ENCODE data around the gene PAX7.

PAX7 gene

DNA sequence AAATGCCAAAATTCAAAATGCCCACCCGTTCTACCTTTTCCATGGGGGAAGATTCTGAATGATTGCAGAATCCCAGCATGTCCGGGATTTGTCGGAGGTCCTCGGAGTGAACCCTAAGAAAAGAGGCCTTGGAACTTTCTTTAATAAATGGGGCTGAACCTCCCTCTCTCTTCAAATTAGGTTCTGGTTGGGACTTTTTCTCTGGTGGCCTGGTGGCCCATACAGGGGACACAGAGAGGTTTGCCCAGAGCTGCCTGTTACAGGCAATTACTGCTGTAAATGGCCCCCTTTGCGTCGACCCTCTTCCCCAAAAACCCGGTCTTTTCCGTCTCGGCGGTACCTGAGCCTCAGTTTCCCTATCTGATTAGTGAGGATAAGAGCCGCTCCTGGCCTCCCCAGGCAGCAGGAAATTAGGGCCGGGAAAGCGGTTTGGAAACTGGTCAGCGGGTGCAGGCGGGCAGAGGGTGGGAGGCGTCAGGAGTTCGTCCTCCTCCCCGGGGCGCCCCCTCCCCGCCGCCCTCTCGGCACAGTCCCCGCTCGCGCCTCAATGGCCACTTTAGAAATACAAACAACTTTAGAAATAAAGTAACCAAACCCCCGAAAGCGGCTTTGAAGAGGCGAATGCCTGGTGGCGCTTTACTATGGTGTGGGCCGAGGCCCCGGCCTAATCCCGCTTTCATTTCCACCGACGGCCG lies 15.6 kb downstream of the PAX7 start:
- TF ChIP-seq, protein P1, sequence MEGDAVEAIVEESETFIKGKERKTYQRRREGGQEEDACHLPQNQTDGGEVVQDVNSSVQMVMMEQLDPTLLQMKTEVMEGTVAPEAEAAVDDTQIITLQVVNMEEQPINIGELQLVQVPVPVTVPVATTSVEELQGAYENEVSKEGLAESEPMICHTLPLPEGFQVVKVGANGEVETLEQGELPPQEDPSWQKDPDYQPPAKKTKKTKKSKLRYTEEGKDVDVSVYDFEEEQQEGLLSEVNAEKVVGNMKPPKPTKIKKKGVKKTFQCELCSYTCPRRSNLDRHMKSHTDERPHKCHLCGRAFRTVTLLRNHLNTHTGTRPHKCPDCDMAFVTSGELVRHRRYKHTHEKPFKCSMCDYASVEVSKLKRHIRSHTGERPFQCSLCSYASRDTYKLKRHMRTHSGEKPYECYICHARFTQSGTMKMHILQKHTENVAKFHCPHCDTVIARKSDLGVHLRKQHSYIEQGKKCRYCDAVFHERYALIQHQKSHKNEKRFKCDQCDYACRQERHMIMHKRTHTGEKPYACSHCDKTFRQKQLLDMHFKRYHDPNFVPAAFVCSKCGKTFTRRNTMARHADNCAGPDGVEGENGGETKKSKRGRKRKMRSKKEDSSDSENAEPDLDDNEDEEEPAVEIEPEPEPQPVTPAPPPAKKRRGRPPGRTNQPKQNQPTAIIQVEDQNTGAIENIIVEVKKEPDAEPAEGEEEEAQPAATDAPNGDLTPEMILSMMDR (IDR thresholded peaks at IDR 0.05; ENCODE audit: low read depth, low read length), result no peak
- H3K4me3 ChIP-seq (ENCODE audit: low read depth, low read length), result no peak overlapping the region
- DNase-seq (ENCODE audit: low read depth, low spot score), result no peak
- in situ Hi-C loops (cut with HindIII; ENCODE audit: low sequenced_read_pairs), result no loop called here

GRCh38 chr1:18646786-18647410 lies 16.3 kb downstream of the PAX7 start:
- in situ Hi-C loops (cut with HindIII; ENCODE audit: low sequenced_read_pairs), result no loop called here
- no peak for DNase-seq (ENCODE audit: low read depth, low spot score)
- H3K4me3 ChIP-seq (ENCODE audit: low read depth, low read length), result no peak overlapping the region
- TF ChIP-seq, protein P1 (IDR thresholded peaks at IDR 0.05; ENCODE audit: low read depth, low read length), result no peak

DNA sequence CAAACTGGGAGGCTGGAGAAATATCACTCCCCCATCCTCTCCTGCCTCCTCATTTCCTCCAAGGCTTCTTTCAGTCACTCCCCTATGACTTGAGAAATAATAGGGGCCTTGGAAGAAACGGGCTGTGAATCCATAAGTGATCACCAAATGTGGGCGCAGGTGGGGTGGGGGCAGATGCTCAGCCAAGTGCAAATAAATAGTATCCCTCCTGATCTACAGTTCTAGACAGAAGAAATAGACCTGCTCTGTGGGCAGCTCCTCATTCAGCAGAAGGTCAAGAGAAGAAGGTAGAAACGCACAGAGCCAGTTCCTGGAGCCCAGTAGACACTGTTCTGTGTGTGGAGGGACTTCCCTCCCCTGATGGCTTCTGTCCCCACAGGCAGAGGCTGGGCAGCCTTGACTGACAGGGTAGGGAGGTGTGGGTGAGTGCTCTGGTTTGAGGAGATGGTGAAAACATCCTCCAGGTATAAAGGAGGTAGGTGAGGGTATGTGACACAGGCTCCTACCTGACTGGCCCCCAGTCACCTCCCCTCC lies 17.1 kb downstream of the PAX7 start:
- TF ChIP-seq, protein P1 (IDR thresholded peaks at IDR 0.05; ENCODE audit: low read depth, low read length), result no peak
- no peak overlapping the region for H3K4me3 ChIP-seq (ENCODE audit: low read depth, low read length)
- DNase-seq (ENCODE audit: low read depth, low spot score), result no peak
- in situ Hi-C loops (cut with HindIII; ENCODE audit: low sequenced_read_pairs), result no loop called here

DNA sequence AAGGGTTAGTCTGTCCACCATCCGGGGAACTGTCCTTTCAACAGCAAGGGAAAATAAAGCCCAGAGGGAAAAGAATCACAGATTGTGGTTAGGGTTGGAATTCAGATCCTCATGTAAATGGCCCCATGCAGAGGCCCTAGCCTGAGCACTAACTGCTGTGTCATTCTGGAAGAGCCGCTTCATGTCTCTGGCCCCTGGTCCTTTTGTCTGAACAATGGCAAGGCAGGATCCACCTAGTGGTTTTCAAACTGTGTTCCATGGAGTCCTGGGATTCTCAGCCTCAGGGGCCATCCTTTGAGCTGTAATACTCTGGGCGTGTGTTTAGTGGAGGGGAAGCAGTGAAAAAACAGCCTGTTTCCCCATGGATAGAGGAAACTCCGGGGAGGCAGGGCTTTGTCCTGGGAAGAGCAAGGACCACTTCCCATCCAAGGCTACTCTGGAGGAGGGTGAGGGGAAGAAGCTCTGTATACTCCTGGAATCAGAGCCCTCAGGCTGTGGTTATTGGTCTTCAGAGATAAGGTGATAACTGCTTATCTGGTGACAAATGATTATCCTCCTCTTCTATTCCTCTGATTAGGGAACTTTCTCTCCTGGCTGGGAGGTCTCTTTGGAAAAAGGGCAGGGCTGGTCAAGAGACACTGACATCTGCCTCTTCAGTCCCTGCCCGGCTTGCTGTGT lies 19.2 kb downstream of the PAX7 start:
- in situ Hi-C loops (cut with HindIII; ENCODE audit: low sequenced_read_pairs), result no loop called here
- TF ChIP-seq, protein P1 (IDR thresholded peaks at IDR 0.05; ENCODE audit: low read depth, low read length), result no peak

GRCh38 chr1:18651713-18652112 lies 21.1 kb downstream of the PAX7 start:
- H3K4me3 ChIP-seq (ENCODE audit: low read depth, low read length), result no peak overlapping the region
- TF ChIP-seq, protein P1 (IDR thresholded peaks at IDR 0.05; ENCODE audit: low read depth, low read length), result no peak
- in situ Hi-C loops (cut with HindIII; ENCODE audit: low sequenced_read_pairs), result no loop called here
- no peak for DNase-seq (ENCODE audit: low read depth, low spot score)

More for the DNA sequence above, 19.2 kb downstream of the PAX7 start:
- no peak for DNase-seq (ENCODE audit: low read depth, low spot score)
- H3K4me3 ChIP-seq (ENCODE audit: low read depth, low read length), result no peak overlapping the region

- in situ Hi-C loops (cut with HindIII; ENCODE audit: low sequenced_read_pairs), result no loop called here
- no peak overlapping the region for H3K4me3 ChIP-seq (ENCODE audit: low read depth, low read length)
- DNase-seq (ENCODE audit: low read depth, low spot score), result no peak
- TF ChIP-seq, protein P1 (IDR thresholded peaks at IDR 0.05; ENCODE audit: low read depth, low read length), result no peak
These were observed 22.1 kb downstream of the PAX7 start for GRCh38 chr1:18652791-18653190.
